ENCODE measurements around the gene KIF5C.
A peak's percentile ranks its signal among the peaks of the same experiment; 100 is the strongest.

Gene KIF5C

DNA sequence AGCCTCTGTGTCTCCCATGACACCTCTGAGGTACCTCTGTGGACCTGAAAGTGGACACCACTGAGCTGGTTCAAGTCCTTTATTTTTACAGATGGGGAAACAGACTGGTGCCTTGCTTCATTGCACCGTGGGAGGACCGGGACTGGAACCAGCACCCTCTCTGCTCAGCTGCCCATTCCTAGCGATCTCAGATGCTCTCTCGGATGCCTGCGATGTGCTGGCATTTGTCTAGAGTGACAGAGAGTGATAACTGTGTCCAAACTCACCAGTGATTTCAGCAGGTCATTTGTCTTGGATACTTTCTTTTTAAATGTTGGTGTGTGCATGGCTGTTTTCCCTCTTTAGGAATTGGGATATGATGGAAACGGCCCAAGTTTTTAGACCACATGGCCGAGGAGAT is 133.4 kb downstream of the KIF5C start:
- no peak for DNase-seq (ENCODE audit: low read depth in 2 of 2)
- H3K4me3 ChIP-seq (replicated peaks in 1 of 2; ENCODE audit: low read depth in 2 of 2, low read length in 2 of 2), result no peak overlapping the region
- TF ChIP-seq, protein P1, sequence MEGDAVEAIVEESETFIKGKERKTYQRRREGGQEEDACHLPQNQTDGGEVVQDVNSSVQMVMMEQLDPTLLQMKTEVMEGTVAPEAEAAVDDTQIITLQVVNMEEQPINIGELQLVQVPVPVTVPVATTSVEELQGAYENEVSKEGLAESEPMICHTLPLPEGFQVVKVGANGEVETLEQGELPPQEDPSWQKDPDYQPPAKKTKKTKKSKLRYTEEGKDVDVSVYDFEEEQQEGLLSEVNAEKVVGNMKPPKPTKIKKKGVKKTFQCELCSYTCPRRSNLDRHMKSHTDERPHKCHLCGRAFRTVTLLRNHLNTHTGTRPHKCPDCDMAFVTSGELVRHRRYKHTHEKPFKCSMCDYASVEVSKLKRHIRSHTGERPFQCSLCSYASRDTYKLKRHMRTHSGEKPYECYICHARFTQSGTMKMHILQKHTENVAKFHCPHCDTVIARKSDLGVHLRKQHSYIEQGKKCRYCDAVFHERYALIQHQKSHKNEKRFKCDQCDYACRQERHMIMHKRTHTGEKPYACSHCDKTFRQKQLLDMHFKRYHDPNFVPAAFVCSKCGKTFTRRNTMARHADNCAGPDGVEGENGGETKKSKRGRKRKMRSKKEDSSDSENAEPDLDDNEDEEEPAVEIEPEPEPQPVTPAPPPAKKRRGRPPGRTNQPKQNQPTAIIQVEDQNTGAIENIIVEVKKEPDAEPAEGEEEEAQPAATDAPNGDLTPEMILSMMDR (IDR thresholded peaks at IDR 0.05; ENCODE audit: low read depth, low read length), result no peak

DNA sequence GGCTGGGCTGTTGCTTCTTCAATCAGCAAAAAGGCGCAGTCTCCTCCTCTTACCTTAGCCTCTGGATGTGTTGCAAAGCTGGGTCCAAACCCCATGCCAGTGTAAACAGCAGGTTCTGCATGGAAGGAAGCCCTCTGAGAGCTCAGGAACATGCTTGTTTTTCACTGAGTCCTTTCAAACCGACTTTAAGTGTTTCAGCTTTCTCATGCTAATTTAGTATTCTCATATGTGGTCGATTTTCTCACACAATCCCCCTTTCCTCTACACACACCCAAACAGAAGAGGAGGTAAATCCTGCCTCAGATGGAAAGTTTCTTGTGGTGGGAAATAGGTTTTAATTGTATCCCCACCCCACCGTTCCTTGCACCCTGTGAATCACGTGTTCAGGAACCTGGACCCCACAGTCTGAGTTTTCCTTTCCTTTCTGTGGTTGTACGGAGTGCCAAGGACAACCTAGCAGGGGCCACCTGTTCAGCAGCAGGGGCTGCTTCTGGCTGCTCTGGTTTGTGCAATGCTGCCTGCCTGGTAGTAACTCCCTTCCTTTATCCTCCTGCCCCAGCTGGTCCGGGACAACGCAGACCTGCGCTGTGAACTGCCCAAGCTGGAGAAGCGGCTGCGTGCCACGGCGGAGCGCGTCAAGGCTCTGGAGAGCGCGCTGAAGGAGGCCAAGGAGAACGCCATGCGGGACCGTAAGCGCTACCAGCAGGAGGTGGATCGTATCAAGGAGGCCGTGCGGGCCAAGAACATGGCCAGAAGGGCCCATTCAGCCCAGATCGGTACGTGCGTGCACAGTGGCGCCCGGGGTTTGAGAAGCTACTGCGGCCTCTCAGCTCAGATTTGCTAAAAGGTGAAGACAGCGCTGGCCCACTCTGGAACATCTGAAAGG is 134.8 kb downstream of the KIF5C start:
- no peak overlapping the region for H3K4me3 ChIP-seq (replicated peaks in 1 of 2; ENCODE audit: low read depth in 2 of 2, low read length in 2 of 2)
- no peak for DNase-seq (ENCODE audit: low read depth in 2 of 2)
- TF ChIP-seq, protein P1 (IDR thresholded peaks at IDR 0.05; ENCODE audit: low read depth, low read length), result no peak

DNA sequence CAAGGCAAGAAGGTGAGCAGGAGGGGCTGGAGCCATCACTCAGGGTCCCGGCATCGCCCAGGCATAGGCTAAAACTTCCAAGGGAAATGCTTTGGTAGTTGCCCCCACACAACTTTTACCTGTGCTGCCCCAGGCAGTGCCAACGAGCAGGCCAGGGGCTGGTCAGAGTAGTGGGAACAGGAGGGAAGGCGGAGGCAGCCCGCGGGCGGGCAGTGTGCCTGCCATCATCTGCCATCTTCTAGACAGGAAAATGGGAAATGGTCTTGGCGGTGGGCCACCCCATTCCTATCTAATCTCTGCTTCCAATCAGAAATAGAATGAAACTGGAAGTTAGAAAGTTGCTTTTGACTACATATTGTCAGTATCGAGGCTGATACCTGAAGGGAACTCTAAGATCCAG is 137.5 kb downstream of the KIF5C start:
- no peak overlapping the region for H3K4me3 ChIP-seq (replicated peaks in 1 of 2; ENCODE audit: low read depth in 2 of 2, low read length in 2 of 2)
- TF ChIP-seq, protein P1 (IDR thresholded peaks at IDR 0.05; ENCODE audit: low read depth, low read length), result no peak
- DNase-seq (ENCODE audit: low read depth in 2 of 2), result no peak

DNA sequence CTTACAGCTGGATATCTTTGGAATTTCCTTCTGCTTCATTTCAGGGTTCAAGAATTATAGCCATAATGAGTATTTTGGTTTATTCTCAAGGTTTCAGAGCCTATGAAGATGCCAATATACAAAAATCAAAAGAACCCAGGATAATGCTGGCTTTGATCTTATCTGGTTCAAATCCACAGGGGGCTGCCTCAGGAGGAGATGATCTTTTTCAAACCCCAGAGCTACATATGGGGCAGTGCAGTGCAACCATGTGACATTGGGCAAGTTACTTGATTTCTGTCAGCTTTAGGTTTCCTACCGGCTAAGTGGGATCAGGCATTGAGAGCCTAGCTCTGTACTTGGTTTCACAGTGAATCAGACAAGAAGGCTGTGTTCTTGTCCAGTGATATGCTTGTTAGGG is 140.5 kb downstream of the KIF5C start:
- no peak overlapping the region for H3K4me3 ChIP-seq (replicated peaks in 1 of 2; ENCODE audit: low read depth in 2 of 2, low read length in 2 of 2)
- no peak for DNase-seq (ENCODE audit: low read depth in 2 of 2)
- TF ChIP-seq, protein P1 (IDR thresholded peaks at IDR 0.05; ENCODE audit: low read depth, low read length), result no peak

DNA sequence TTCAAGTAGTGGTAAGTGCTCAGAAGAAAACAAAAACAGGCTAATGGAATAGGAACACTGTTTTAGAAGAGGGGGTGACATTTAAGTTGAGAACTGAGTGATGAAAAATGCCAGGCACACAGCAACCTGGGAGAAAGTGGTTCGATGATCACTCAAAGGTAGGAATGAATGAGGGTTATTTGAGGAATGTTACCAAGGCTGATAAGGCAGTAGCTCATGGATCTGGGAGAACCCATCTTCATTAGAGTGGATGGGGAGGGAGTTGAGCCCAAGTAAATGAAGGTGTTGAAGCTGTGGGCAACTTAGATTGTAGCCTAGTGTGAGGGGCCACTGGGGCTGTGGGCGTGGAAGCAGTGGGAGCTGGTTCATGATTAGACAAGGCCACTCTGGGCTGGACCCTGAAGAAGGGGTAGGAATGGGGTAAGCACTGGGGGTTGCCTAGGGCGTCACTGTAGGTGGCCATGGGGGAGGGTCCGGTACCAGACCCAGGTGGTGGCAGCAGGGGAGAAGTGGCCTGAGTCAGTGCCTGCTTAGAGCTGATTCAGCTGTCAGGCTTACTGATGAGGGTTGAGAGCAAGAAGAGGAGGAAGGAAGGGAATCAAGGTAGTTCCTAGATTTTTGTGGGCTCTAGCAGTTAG is 141.0 kb downstream of the KIF5C start:
- no peak for DNase-seq (ENCODE audit: low read depth in 2 of 2)
- H3K4me3 ChIP-seq (replicated peaks in 1 of 2; ENCODE audit: low read depth in 2 of 2, low read length in 2 of 2), result no peak overlapping the region
- TF ChIP-seq, protein P1 (IDR thresholded peaks at IDR 0.05; ENCODE audit: low read depth, low read length), result no peak

DNA sequence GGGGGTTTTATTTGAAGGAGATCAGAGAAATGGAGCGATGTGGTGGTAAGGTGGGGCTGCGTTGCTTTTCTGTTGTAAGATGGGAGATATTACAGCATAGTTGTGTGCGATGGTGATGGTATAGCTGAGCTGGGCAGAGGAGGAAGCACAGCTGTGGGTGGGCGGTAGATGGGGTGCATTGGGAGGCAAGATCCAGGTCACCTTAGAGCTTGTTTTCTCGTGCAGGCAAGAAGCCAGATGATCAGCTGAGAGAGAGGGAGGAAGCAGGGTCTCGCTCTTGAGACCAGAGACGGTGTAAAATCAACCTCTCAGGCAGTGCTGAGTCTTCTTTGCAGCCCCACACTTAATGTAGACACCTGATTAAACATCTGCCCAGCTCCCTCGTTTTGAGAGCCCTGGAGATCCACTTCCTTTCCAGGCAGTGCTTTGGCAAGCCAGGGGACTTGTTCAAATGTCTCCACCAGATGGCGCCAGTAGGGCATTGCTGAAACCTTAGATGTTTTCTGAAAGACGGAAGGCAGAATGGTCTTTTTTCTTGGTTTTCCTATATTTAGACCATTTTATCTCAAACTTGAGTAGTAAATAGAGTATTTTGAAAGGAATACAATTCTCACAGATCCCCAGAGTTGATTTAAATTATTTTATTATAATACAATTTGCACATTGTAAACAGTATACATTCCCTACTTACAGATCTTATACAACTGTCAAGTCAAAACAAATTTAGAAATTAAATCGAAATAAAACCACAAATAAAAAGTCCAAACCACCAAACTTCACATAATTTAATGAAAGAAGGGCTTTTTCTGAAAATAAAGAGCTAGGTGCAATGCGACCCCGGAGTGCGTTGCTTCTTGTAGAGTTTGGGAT is 142.3 kb downstream of the KIF5C start:
- DNase-seq (ENCODE audit: low read depth in 2 of 2), result peak; percentile 82 to 84
- TF ChIP-seq, protein P1 (IDR thresholded peaks at IDR 0.05; ENCODE audit: low read depth, low read length), result peak; percentile 90
- H3K4me3 ChIP-seq (replicated peaks in 1 of 2; ENCODE audit: low read depth in 2 of 2, low read length in 2 of 2), result no peak overlapping the region

Measured in cardiac fibroblast (primary cell).